HG03378 (cell line): ENCODE measurements around the gene NXNL2.

Source experiments
- ATAC-seq: cut with Tn5 transposase; IDR thresholded peaks from one replicate; pipeline ENCODE4 v1.9.1; 2021; ENCODE audit warnings: mild to moderate bottlenecking, moderate library complexity; ENCODE audit not compliant: unreplicated experiment

Gene NXNL2

GRCh38 chr9:88531920-88532698, 2.9 kb upstream of the NXNL2 start:
- ATAC-seq, result no peak

- ATAC-seq, result no peak
These were observed 975 bp upstream of the NXNL2 start for GRCh38 chr9:88533951-88534455.

GRCh38 chr9:88535226-88536022, 446 bp downstream of the NXNL2 start:
- no peak for ATAC-seq

GRCh38 chr9:88536023-88536324, 996 bp downstream of the NXNL2 start:
- no peak for ATAC-seq

GRCh38 chr9:88536951-88537760, 2.2 kb downstream of the NXNL2 start:
- no peak for ATAC-seq

- ATAC-seq, result no peak
These were observed 2.7 kb downstream of the NXNL2 start for GRCh38 chr9:88537761-88538091.

GRCh38 chr9:88538311-88539085, 3.5 kb downstream of the NXNL2 start:
- ATAC-seq, result no peak

- no peak for ATAC-seq
These were observed 4.3 kb downstream of the NXNL2 start for GRCh38 chr9:88539246-88539645.

GRCh38 chr9:88540251-88540763, 5.3 kb downstream of the NXNL2 start:
- ATAC-seq, result no peak

GRCh38 chr9:88544245-88544644, 9.3 kb downstream of the NXNL2 start:
- no peak for ATAC-seq

GRCh38 chr9:88551546-88552137, 16.7 kb downstream of the NXNL2 start:
- ATAC-seq, result no peak

GRCh38 chr9:88553350-88553749, 18.4 kb downstream of the NXNL2 start:
- no peak for ATAC-seq

- no peak for ATAC-seq
These were observed 20.4 kb downstream of the NXNL2 start for GRCh38 chr9:88555268-88555980.

GRCh38 chr9:88559661-88560060, 24.7 kb downstream of the NXNL2 start:
- no peak for ATAC-seq

- ATAC-seq, result peak; percentile 92
These were observed 32.9 kb downstream of the NXNL2 start for GRCh38 chr9:88567870-88568269.

GRCh38 chr9:88571419-88571818, 36.4 kb downstream of the NXNL2 start:
- ATAC-seq, result no peak

- no peak for ATAC-seq
These were observed 37.7 kb downstream of the NXNL2 start for GRCh38 chr9:88572684-88573083.

- ATAC-seq, result no peak
These were observed 40.0 kb downstream of the NXNL2 start for GRCh38 chr9:88574953-88575352.
